B cell (primary cell): ENCODE results near the gene TRABD2B. TPM values are rescaled to one million over a fixed set of nuclear protein-coding genes. Genes with fewer than 3 reads are reported as not detected.

ENCODE experiments used
- ATAC-seq: fragments of 200-7000 bp; cut with Tn5 transposase; one replicate; pipeline ENCODE4 v1.10.0; 2021; ENCODE audit warnings: low read depth, mild to moderate bottlenecking, moderate number of reproducible peaks, moderate library complexity
- CTCF ChIA-PET: fragments of 350-600 bp; sonication (Branson Sonifier 250); formaldehyde crosslinking; loops from one replicate; lab custom pipeline; 2021; ENCODE audit warnings: antibody characterized with exemption, inconsistent platforms; lab: Charles Lee
- POLR2A ChIA-PET: fragments of 350-600 bp; sonication (Branson Sonifier 250); formaldehyde crosslinking; loops from one replicate; lab custom pipeline; 2021; ENCODE audit warnings: antibody characterized with exemption; lab: Charles Lee
- DNase-seq: peaks from one replicate; pipeline ENCODE4 v3.0.0; 2013
- H2AFZ ChIP-seq: 2 replicates; pipeline ENCODE4 v1.6.1; 2012; ENCODE audit warnings: mild to moderate bottlenecking, low read depth, low read length; ENCODE audit not compliant: insufficient read depth, poor library complexity, severe bottlenecking
- H3K27ac ChIP-seq, 2 donors: 1 replicate in 1 of 2; 2 replicates in 1 of 2; pipeline ENCODE4 v1.5.1; 2012 to 2013; ENCODE audit warnings: low read length in 2 of 2, mild to moderate bottlenecking in 2 of 2, moderate library complexity in 1 of 2
- H3K27me3 ChIP-seq, 4 experiments: fragments of 200-600 bp in 1 of 4; sonication (generic) in 1 of 4; replicated peaks in 1 of 4; 1 replicate in 2 of 4; 2 replicates in 2 of 4; pipeline versions ENCODE4 v1.6.1 to v1.7.0; 2013 to 2016; ENCODE audit warnings: low read length in 3 of 4, mild to moderate bottlenecking in 2 of 4, mixed read lengths in 1 of 4, moderate library complexity in 1 of 4; ENCODE audit not compliant: insufficient read depth in 4 of 4, control insufficient read depth in 3 of 4; ENCODE audit errors: control extremely low read depth in 1 of 4
- H3K36me3 ChIP-seq, 2 experiments: replicated peaks in 1 of 2; 1 replicate in 1 of 2; 2 replicates in 1 of 2; pipeline versions ENCODE4 v1.6.1 to v1.7.1; 2013; ENCODE audit warnings: low read length in 1 of 2; ENCODE audit not compliant: insufficient read depth in 2 of 2, control insufficient read depth in 1 of 2; ENCODE audit errors: control extremely low read depth in 1 of 2, extremely low read depth in 1 of 2
- H3K4me1 ChIP-seq, 2 donors: fragments of 200-600 bp in 1 of 2; sonication (generic) in 1 of 2; 1 replicate in 1 of 2; 2 replicates in 1 of 2; pipeline versions ENCODE4 v1.5.1 to v1.6.1; 2013 to 2017; ENCODE audit warnings: low read length in 2 of 2; ENCODE audit not compliant: control insufficient read depth in 2 of 2, insufficient read depth in 2 of 2
- H3K4me2 ChIP-seq: replicated peaks from 2 replicates; pipeline ENCODE3; 2012; ENCODE audit warnings: mild to moderate bottlenecking, low read depth, low read length; ENCODE audit not compliant: poor library complexity, severe bottlenecking
- H3K4me3 ChIP-seq, 5 experiments: fragments of 200-600 bp in 1 of 5; sonication (generic) in 1 of 5; 1 replicate in 3 of 5; 2 replicates in 2 of 5; pipeline versions ENCODE4 v1.5.1 to v1.7.0; 2011 to 2016; ENCODE audit warnings: low read length in 4 of 5, mild to moderate bottlenecking in 4 of 5, low read depth in 2 of 5, control low read depth in 1 of 5, moderate library complexity in 1 of 5; ENCODE audit not compliant: insufficient read depth in 1 of 5; ENCODE audit errors: control extremely low read depth in 1 of 5, extremely low read depth in 1 of 5
- H3K79me2 ChIP-seq: fragments of 200-600 bp; sonication (generic); one replicate; pipeline ENCODE4 v1.6.0; 2016; ENCODE audit warnings: low read length; ENCODE audit not compliant: control insufficient read depth, insufficient read depth
- H3K9ac ChIP-seq: fragments of 200-600 bp; sonication (generic); 2 replicates; pipeline ENCODE4 v1.6.1; 2017; ENCODE audit warnings: mild to moderate bottlenecking, low read length, moderate library complexity
- H3K9me3 ChIP-seq, 3 donors: one replicate each; pipeline versions ENCODE4 v1.6.1 to v1.7.1; 2013; ENCODE audit warnings: low read length in 2 of 3; ENCODE audit not compliant: control insufficient read depth in 2 of 3, insufficient read depth in 1 of 3; ENCODE audit errors: control extremely low read depth in 1 of 3
- H4K20me1 ChIP-seq: 2 replicates; pipeline ENCODE4 v1.6.0; 2012; ENCODE audit warnings: mild to moderate bottlenecking, low read length; ENCODE audit not compliant: insufficient read depth, control insufficient read depth, poor library complexity, severe bottlenecking
- H3K27ac Mint-ChIP-seq: one replicate; pipeline ENCODE4 v1.8.0; 2021; ENCODE audit warnings: mixed read lengths
- H3K27me3 Mint-ChIP-seq: one replicate; pipeline ENCODE4 v1.8.0; 2021; ENCODE audit warnings: mixed read lengths
- H3K4me1 Mint-ChIP-seq: one replicate; pipeline ENCODE4 v1.8.0; 2021; ENCODE audit warnings: mixed read lengths
- H3K4me3 Mint-ChIP-seq: one replicate; pipeline ENCODE4 v1.8.0; 2021; ENCODE audit warnings: mixed read lengths
- H3K9me3 Mint-ChIP-seq: one replicate; pipeline ENCODE4 v1.8.0; 2022; ENCODE audit warnings: mixed read lengths; ENCODE audit not compliant: insufficient read depth
- CTCF ChIP-seq: fragments of 200-600 bp; IDR thresholded peaks from one replicate; pipeline ENCODE4 v1.8.0; 2022; ENCODE audit warnings: antibody characterized with exemption, mild to moderate bottlenecking
- EZH2 ChIP-seq: IDR thresholded peaks from 2 replicates; pipeline ENCODE4 v1.6.1; 2012; ENCODE audit warnings: borderline replicate concordance, low read depth, mild to moderate bottlenecking, moderate library complexity, low read length; ENCODE audit not compliant: insufficient read depth, poor library complexity, severe bottlenecking
- WGBS: methylation state at CpG from one replicate; pipeline ENCODE4 v1.1.5; 2013; ENCODE audit warnings: missing lambda C conversion rate; ENCODE audit not compliant: insufficient coverage; 5-methylcytosine and 5-hydroxymethylcytosine counted together
- intact Hi-C: fragments of 100-400 bp; cut with micrococcal nuclease; formaldehyde crosslinking; loops from one replicate; pipeline ENCODE4 v1.10.0; 2022
- polyA plus RNA-seq: library from polyadenylated mRNA; depleted of rRNA; stranded (reverse); fragments of >200 nt; gene quantifications from 2 replicates; pipeline ENCODE4 v1.2.3, GENCODE V29; 2012
- total RNA-seq, 2 donors: library from RNA; stranded (reverse); fragments of 120-200 nt in 1 of 2; gene quantifications; 1 replicate in 1 of 2; 2 replicates in 1 of 2; pipeline versions ENCODE4 v1.2.3 to v1.2.4, GENCODE V29; 2013 to 2022

Gene TRABD2B
- total and polyA plus RNA-seq, 2 donors (not counting 1 experiment from before 2014, with no cell fraction given) = not detected

GRCh38 chr1:47986761-47987200 lies 10.4 kb downstream of the TRABD2B start:
- Histone ChIP-seq H3K27me3 (peaks cover 0 to 24% (median 8%) of the 10 kb centered on the region in 4 experiments), H3K9ac (no peak overlapping the region), H3K4me1 (no peaks in the 10 kb centered on the region), H3K36me3 (no peaks in the 10 kb centered on the region), H3K79me2 (no peaks in the 10 kb centered on the region), H4K20me1 (no peaks in the 10 kb centered on the region), H3K4me2 (no peak overlapping the region), H3K27ac (no peak overlapping the region), H3K4me3 (no peak overlapping the region), H2AFZ (no peak overlapping the region), H3K9me3 (no peaks in the 10 kb centered on the region)
- WGBS = 60% methylated on average over 17 of the region's 19 CpGs
- CTCF ChIA-PET = interaction anchor here (1.6 kb wide), 1 partner anchor 11 kb away, joined by 11 read pairs; the partner anchor contains the start of gene TRABD2B
- TF ChIP-seq CTCF = no peak
- Mint-ChIP-seq H3K4me1 (peaks cover 3% of the 10 kb centered on the region), H3K27me3 (peaks cover 61% of the 10 kb centered on the region), H3K4me3 (no peak overlapping the region), H3K27ac (no peak overlapping the region), H3K9me3 (no peaks in the 10 kb centered on the region)
- POLR2A ChIA-PET = no interaction called here
- intact Hi-C loops = no loop called here
- ATAC-seq = no peak
- DNase-seq = no peak

- no peak for TF ChIP-seq CTCF
- no peak for TF ChIP-seq EZH2
- POLR2A ChIA-PET = no interaction called here
These were observed 12.2 kb downstream of the TRABD2B start for GRCh38 chr1:47985018-47985417.

More at GRCh38 chr1:47985018-47985417, 12.2 kb downstream of the TRABD2B start:
- CTCF ChIA-PET = interaction anchor here (1.7 kb wide), 1 partner anchor 10 kb away, joined by 4 read pairs; no protein-coding TSS in a partner anchor
- no peak for ATAC-seq
- Histone ChIP-seq H3K27ac (no peak overlapping the region), H2AFZ (no peak overlapping the region), H3K9me3 (peaks cover 0 to 3% (median 0%) of the 10 kb centered on the region in 3 donors), H3K79me2 (no peaks in the 10 kb centered on the region), H4K20me1 (no peaks in the 10 kb centered on the region), H3K4me2 (no peak overlapping the region), H3K9ac (no peak overlapping the region), H3K4me1 (no peaks in the 10 kb centered on the region), H3K36me3 (no peaks in the 10 kb centered on the region), H3K27me3 (peaks cover 0 to 22% (median 8%) of the 10 kb centered on the region in 4 experiments), H3K4me3 (no peak overlapping the region)
- Mint-ChIP-seq H3K9me3 (no peaks in the 10 kb centered on the region), H3K27ac (no peak overlapping the region), H3K4me1 (peaks cover 3% of the 10 kb centered on the region), H3K27me3 (peaks cover 67% of the 10 kb centered on the region), H3K4me3 (no peak overlapping the region)
- WGBS = 96% methylated on average over 4 of the region's 4 CpGs
- intact Hi-C loops = no loop called here
- DNase-seq = no peak
